ENCODE data around the gene TCERG1.

DNA sequence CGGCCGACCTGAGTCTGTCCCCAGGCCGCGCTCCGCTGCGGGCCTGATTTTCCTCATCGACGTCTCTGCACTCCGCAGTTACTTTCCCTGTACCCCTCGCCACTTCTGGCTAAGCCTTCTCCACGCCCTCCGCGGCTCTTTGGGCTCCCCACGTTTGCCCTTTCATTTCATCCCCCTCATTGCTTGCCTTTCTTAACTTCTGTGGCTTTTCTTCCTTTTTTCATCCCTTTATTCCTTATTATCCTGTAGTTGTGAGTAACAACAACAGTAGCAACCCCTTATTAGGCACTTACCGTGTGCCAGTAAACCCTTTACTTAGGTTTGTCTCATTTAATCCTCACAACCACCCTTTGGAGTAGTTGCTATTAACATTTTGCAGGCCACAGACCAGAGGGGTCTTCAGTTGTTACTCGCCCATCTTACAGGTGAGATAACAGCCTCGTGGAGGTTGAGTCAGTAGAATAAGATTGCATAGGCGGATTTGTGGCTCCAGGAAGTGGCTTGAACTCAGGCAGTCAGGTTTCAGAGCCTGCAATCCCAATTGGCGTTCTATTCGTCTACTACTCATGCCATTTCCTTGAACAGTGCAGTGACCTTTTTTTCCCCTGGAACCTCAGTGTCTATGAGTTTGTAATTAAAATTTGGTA, 724 bp downstream of the TCERG1 start:
- TF ChIP-seq, protein P1, sequence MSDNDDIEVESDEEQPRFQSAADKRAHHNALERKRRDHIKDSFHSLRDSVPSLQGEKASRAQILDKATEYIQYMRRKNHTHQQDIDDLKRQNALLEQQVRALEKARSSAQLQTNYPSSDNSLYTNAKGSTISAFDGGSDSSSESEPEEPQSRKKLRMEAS (IDR thresholded peaks at IDR 0.05) = no peak
- TF ChIP-seq EP300 (IDR thresholded peaks at IDR 0.05; ENCODE audit: borderline replicate concordance) = no peak
- TF ChIP-seq TCF12 (IDR thresholded peaks at IDR 0.05; ENCODE audit: low read depth) = no peak
- TF ChIP-seq CEBPB (IDR thresholded peaks at IDR 0.05) = no peak
- TF ChIP-seq, protein P2, sequence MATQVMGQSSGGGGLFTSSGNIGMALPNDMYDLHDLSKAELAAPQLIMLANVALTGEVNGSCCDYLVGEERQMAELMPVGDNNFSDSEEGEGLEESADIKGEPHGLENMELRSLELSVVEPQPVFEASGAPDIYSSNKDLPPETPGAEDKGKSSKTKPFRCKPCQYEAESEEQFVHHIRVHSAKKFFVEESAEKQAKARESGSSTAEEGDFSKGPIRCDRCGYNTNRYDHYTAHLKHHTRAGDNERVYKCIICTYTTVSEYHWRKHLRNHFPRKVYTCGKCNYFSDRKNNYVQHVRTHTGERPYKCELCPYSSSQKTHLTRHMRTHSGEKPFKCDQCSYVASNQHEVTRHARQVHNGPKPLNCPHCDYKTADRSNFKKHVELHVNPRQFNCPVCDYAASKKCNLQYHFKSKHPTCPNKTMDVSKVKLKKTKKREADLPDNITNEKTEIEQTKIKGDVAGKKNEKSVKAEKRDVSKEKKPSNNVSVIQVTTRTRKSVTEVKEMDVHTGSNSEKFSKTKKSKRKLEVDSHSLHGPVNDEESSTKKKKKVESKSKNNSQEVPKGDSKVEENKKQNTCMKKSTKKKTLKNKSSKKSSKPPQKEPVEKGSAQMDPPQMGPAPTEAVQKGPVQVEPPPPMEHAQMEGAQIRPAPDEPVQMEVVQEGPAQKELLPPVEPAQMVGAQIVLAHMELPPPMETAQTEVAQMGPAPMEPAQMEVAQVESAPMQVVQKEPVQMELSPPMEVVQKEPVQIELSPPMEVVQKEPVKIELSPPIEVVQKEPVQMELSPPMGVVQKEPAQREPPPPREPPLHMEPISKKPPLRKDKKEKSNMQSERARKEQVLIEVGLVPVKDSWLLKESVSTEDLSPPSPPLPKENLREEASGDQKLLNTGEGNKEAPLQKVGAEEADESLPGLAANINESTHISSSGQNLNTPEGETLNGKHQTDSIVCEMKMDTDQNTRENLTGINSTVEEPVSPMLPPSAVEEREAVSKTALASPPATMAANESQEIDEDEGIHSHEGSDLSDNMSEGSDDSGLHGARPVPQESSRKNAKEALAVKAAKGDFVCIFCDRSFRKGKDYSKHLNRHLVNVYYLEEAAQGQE (IDR thresholded peaks at IDR 0.05; ENCODE audit: low read depth) = no peak
- TF ChIP-seq, protein P3, sequence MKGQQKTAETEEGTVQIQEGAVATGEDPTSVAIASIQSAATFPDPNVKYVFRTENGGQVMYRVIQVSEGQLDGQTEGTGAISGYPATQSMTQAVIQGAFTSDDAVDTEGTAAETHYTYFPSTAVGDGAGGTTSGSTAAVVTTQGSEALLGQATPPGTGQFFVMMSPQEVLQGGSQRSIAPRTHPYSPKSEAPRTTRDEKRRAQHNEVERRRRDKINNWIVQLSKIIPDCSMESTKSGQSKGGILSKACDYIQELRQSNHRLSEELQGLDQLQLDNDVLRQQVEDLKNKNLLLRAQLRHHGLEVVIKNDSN (IDR thresholded peaks at IDR 0.05) = no peak
- no peak for TF ChIP-seq RAD21 (IDR thresholded peaks at IDR 0.05; ENCODE audit: low read depth)
- no peak for TF ChIP-seq TAF1 (IDR thresholded peaks at IDR 0.05; ENCODE audit: low read depth)
- no peak for TF ChIP-seq NFIC (IDR thresholded peaks at IDR 0.05)
- TF ChIP-seq YY1 (IDR thresholded peaks at IDR 0.05; ENCODE audit: low read depth) = no peak
- TF ChIP-seq EGR1 (IDR thresholded peaks at IDR 0.05) = no peak
- no peak for TF ChIP-seq CREB1 (IDR thresholded peaks at IDR 0.05; ENCODE audit: low read depth)
- TF ChIP-seq TEAD4 (IDR thresholded peaks at IDR 0.05) = no peak

Measured in Ishikawa (cell line).